GM23248 (cell line): ENCODE measurements around the gene UBQLNL. TPM values are rescaled to one million over a fixed set of nuclear protein-coding genes. Genes with fewer than 3 reads are reported as not detected.
A peak's percentile ranks its signal among the peaks of the same experiment; 100 is the strongest.

Experiments used
- DNase-seq: peaks from one replicate; pipeline ENCODE4 v3.0.0-alpha.2; 2015
- H2AFZ ChIP-seq: fragments of 200-600 bp; sonication (generic); 2 replicates; pipeline ENCODE4 v1.6.1; 2016; ENCODE audit warnings: antibody characterized with exemption
- H3F3A ChIP-seq: fragments of 200-600 bp; sonication (generic); 2 replicates; pipeline ENCODE4 v1.6.1; 2016; ENCODE audit warnings: mild to moderate bottlenecking, antibody characterized with exemption, mixed run types; ENCODE audit not compliant: insufficient read depth
- H3K27ac ChIP-seq: fragments of 200-600 bp; sonication (generic); 2 replicates; pipeline ENCODE4 v1.5.1; 2016; ENCODE audit warnings: mild to moderate bottlenecking
- H3K27me3 ChIP-seq: fragments of 200-600 bp; sonication (generic); replicated peaks from 2 replicates; pipeline ENCODE4 v1.6.1; 2016; ENCODE audit warnings: mild to moderate bottlenecking; ENCODE audit not compliant: insufficient read depth
- H3K36me3 ChIP-seq: fragments of 200-600 bp; sonication (generic); 2 replicates; pipeline ENCODE4 v1.6.1; 2016; ENCODE audit warnings: low read depth, mild to moderate bottlenecking
- H3K4me1 ChIP-seq: fragments of 200-600 bp; sonication (generic); 2 replicates; pipeline ENCODE4 v1.6.1; 2016; ENCODE audit warnings: mild to moderate bottlenecking; ENCODE audit not compliant: insufficient read depth
- H3K4me2 ChIP-seq: fragments of 200-600 bp; sonication (generic); one replicate; pipeline ENCODE4 v1.6.1; 2016; ENCODE audit warnings: mild to moderate bottlenecking; ENCODE audit not compliant: unreplicated experiment
- H3K4me3 ChIP-seq: fragments of 200-600 bp; sonication (generic); 2 replicates; pipeline ENCODE4 v1.5.1; 2016; ENCODE audit warnings: mild to moderate bottlenecking
- H3K79me2 ChIP-seq: fragments of 200-600 bp; sonication (generic); 2 replicates; pipeline ENCODE4 v1.6.1; 2016; ENCODE audit warnings: mild to moderate bottlenecking; ENCODE audit not compliant: insufficient read depth
- H3K9ac ChIP-seq: fragments of 200-600 bp; sonication (generic); 2 replicates; pipeline ENCODE4 v1.6.1; 2016; ENCODE audit warnings: mild to moderate bottlenecking
- H3K9me2 ChIP-seq: fragments of 200-600 bp; sonication (generic); 2 replicates; pipeline ENCODE4 v1.6.1; 2016; ENCODE audit warnings: mixed run types, mild to moderate bottlenecking, moderate library complexity; ENCODE audit not compliant: insufficient read depth
- H3K9me3 ChIP-seq: fragments of 200-600 bp; sonication (generic); one replicate; pipeline ENCODE4 v1.6.1; 2017; ENCODE audit warnings: low read depth
- H4K20me1 ChIP-seq: fragments of 200-600 bp; sonication (generic); 2 replicates; pipeline ENCODE4 v1.6.0; 2016; ENCODE audit not compliant: insufficient read depth
- EZH2 ChIP-seq: fragments of 200-600 bp; sonication (generic); IDR thresholded peaks from 2 replicates; pipeline ENCODE4 v1.6.1; 2018; ENCODE audit warnings: antibody characterized with exemption, mild to moderate bottlenecking; ENCODE audit not compliant: insufficient read depth, poor library complexity, severe bottlenecking
- EZH2phosphoT487 ChIP-seq: fragments of 200-600 bp; sonication (generic); IDR thresholded peaks from 2 replicates; pipeline ENCODE4 v1.6.1; 2018; ENCODE audit warnings: antibody characterized with exemption, moderate library complexity, mild to moderate bottlenecking, low read depth; ENCODE audit not compliant: insufficient read depth
- WGBS, 2 experiments: methylation state at CpG; one replicate each; pipeline ENCODE4 v1.1.6; 2015 to 2017; ENCODE audit warnings: low lambda C conversion rate in 2 of 2, low coverage in 1 of 2; ENCODE audit errors: missing lambda C conversion rate in 2 of 2; 5-methylcytosine and 5-hydroxymethylcytosine counted together
- in situ Hi-C: fragments of 300-500 bp; cut with MboI; formaldehyde crosslinking; loops from 2 replicates; pipeline ENCODE4 v1.15.0; 2020
- polyA plus RNA-seq: library from polyadenylated mRNA; unstranded; fragments of >200 nt; fragmentation: Nextera tagmentation; extraction: Ambion mirVana; gene quantifications from 2 replicates; pipeline ENCODE4 v1.2.1, GENCODE V29; 2016
- total RNA-seq: library from RNA; depleted of rRNA; stranded (reverse); fragments of >200 nt; shearing (Covaris generic); gene quantifications from 2 replicates; pipeline ENCODE4 v1.2.3, GENCODE V29; 2014

UBQLNL gene
- total and polyA plus RNA-seq, 2 experiments from 2014 or later, result 0.20 to 0.32 TPM

DNA sequence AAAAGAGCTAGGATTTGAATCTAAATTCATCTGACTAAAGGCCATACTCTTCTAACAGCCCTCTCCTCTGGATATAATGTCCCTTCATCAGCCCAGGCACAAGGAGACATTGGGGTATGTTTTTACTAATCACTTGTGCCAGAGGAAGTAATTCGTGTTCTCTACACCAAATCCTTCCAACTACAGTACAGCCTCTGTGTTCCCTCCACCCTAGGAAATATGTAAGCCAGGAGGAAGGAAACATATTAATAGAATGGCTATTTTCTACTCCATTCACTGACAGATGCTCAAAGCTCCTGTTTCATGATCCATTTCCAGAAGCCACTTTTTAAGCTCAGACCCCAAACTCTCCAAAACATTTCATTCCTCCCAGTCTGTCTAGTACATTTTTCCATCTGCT is 12.0 kb upstream of the UBQLNL start:
- no peak overlapping the region for H3K4me2 ChIP-seq
- no peaks in the 10 kb centered on the region for H3F3A ChIP-seq
- H4K20me1 ChIP-seq, result no peaks in the 10 kb centered on the region
- H3K27ac ChIP-seq, result no peak overlapping the region
- H3K4me3 ChIP-seq, result no peak overlapping the region
- H2AFZ ChIP-seq, result no peak overlapping the region
- in situ Hi-C loops, result no loop called here
- no peaks in the 10 kb centered on the region for H3K9me2 ChIP-seq
- no peaks in the 10 kb centered on the region for H3K4me1 ChIP-seq
- H3K27me3 ChIP-seq, result no peaks in the 10 kb centered on the region
- H3K79me2 ChIP-seq, result no peaks in the 10 kb centered on the region
- no peak overlapping the region for H3K9ac ChIP-seq
- TF ChIP-seq EZH2, result no peak
- no peak for TF ChIP-seq EZH2phosphoT487
- no peak for DNase-seq
- 0 to 7% methylated on average over 1 of the region's 1 CpG for whole genome bisulfite sequencing, 2 experiments
- no peaks in the 10 kb centered on the region for H3K36me3 ChIP-seq
- H3K9me3 ChIP-seq, result no peaks in the 10 kb centered on the region

DNA sequence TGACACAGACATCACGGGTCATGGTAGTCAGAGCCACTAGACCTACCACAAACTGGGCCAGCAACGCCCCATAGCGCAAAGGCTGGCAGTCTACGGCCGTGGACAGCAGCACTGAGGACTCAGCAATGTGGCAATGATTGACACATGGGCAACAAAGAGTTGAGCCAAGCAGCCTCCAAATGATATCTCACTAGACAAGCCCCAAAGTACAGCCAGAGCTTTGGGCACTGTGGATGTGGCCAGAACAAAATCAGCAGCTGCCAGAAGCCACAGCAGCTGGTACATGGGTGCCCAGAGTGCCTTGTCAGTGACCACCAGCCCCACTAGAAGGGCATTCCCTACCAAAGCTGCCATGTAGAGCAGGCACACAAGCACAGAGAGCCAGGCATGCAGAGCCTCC is 11.2 kb upstream of the UBQLNL start:
- H3K27ac ChIP-seq, result no peak overlapping the region
- H3K4me3 ChIP-seq, result no peak overlapping the region
- TF ChIP-seq EZH2phosphoT487 (no peak), EZH2 (no peak)
- no peaks in the 10 kb centered on the region for H3K4me1 ChIP-seq
- no peaks in the 10 kb centered on the region for H3F3A ChIP-seq
- H3K36me3 ChIP-seq, result no peaks in the 10 kb centered on the region
- no peak overlapping the region for H2AFZ ChIP-seq
- no peaks in the 10 kb centered on the region for H3K79me2 ChIP-seq
- no peak overlapping the region for H3K9ac ChIP-seq
- H3K9me3 ChIP-seq, result no peaks in the 10 kb centered on the region
- 69 to 74% methylated on average over 5 of the region's 5 CpGs for WGBS, 2 experiments
- in situ Hi-C loops, result no loop called here
- no peak overlapping the region for H3K4me2 ChIP-seq
- H3K9me2 ChIP-seq, result no peaks in the 10 kb centered on the region
- H4K20me1 ChIP-seq, result no peaks in the 10 kb centered on the region
- DNase-seq, result no peak
- H3K27me3 ChIP-seq, result no peaks in the 10 kb centered on the region

DNA sequence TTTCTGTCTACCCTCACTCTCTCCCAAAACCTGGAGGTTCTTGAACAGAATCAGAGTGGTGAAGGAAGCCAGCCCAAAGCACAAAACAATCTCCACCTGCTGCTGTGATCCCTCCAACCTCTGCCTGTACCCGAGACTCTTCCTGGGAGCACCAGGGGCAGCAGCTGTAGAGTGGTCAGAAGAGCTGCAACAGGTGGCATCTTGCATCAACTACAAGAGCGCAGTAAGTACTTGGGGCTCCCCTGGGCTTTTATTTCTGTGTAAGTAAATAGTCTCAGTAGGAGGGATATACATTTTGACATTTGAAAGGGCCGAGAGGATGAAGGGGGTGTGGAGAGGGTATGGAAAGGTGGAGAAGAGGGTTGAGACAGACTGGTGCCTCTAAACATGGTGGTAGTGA is 8.3 kb upstream of the UBQLNL start:
- WGBS, 2 experiments, result 31 to 37% methylated on average over 3 of the region's 3 CpGs
- H3F3A ChIP-seq, result no peaks in the 10 kb centered on the region
- H3K4me1 ChIP-seq, result no peaks in the 10 kb centered on the region
- no peak for DNase-seq
- H2AFZ ChIP-seq, result no peak overlapping the region
- no peaks in the 10 kb centered on the region for H3K79me2 ChIP-seq
- H3K4me3 ChIP-seq, result no peak overlapping the region
- no peaks in the 10 kb centered on the region for H3K36me3 ChIP-seq
- in situ Hi-C loops, result no loop called here
- H3K27me3 ChIP-seq, result no peaks in the 10 kb centered on the region
- no peaks in the 10 kb centered on the region for H3K9me3 ChIP-seq
- H3K27ac ChIP-seq, result no peak overlapping the region
- H3K4me2 ChIP-seq, result no peak overlapping the region
- H3K9me2 ChIP-seq, result no peaks in the 10 kb centered on the region
- no peak overlapping the region for H3K9ac ChIP-seq
- TF ChIP-seq EZH2phosphoT487 (no peak), EZH2 (no peak)
- no peaks in the 10 kb centered on the region for H4K20me1 ChIP-seq

DNA sequence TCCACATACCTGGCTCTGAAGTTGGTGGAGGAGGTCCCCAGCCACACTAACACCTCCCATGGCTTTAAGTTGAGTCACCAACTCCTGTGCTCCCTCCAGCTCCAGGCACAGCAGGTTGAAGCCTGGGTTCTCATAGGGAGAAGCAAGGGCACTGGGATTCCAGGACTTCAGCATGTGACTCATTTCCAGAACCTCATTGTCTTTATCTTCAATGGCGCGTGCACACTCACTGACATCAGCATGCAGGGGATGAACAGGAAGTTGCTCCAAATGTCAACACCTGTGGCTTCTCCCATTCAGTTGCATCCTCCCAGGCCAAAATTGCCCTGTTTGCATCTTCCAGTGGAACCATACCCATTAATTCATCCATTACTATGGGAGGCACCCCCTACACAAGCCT is 5.8 kb upstream of the UBQLNL start:
- Histone ChIP-seq H3F3A (no peaks in the 10 kb centered on the region), H3K9me2 (no peaks in the 10 kb centered on the region), H3K4me1 (no peaks in the 10 kb centered on the region), H3K4me2 (no peak overlapping the region), H3K9ac (no peak overlapping the region), H4K20me1 (no peaks in the 10 kb centered on the region), H3K36me3 (no peaks in the 10 kb centered on the region), H3K4me3 (no peak overlapping the region), H3K27me3 (no peaks in the 10 kb centered on the region), H3K27ac (no peak overlapping the region), H3K9me3 (no peaks in the 10 kb centered on the region), H2AFZ (no peak overlapping the region), H3K79me2 (no peaks in the 10 kb centered on the region)
- in situ Hi-C loops, result no loop called here
- no peak for TF ChIP-seq EZH2
- TF ChIP-seq EZH2phosphoT487, result no peak
- no peak for DNase-seq
- 97 to 100% methylated on average over 2 of the region's 2 CpGs for WGBS, 2 experiments

DNA sequence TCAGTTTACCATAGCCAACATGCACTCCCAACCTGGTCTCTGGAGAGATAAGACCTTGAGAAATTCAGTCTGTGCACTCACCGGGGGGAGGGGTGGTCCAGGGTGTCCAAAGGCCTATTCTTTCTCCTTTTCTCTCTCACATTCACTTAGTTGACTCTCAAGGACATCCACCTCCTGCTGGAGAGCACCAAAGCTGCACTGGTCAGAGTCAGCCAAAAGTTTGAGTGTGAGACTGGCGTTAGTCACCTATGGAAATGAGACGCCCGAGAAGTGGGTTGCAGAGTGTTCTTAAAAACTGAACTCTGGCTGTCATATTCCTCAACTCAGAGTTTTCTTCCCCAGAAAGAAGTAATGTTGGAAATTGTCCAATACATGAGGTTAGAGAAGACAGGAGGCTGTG is 5.0 kb upstream of the UBQLNL start:
- Histone ChIP-seq H3K9ac (no peak overlapping the region), H3K9me3 (no peaks in the 10 kb centered on the region), H3K4me1 (no peaks in the 10 kb centered on the region), H3F3A (no peaks in the 10 kb centered on the region), H3K4me3 (no peak overlapping the region), H3K9me2 (no peaks in the 10 kb centered on the region), H3K79me2 (no peaks in the 10 kb centered on the region), H3K4me2 (no peak overlapping the region), H3K27me3 (no peaks in the 10 kb centered on the region), H2AFZ (no peak overlapping the region), H3K36me3 (no peaks in the 10 kb centered on the region), H3K27ac (no peak overlapping the region), H4K20me1 (no peaks in the 10 kb centered on the region)
- peak; percentile 17 for DNase-seq
- no peak for TF ChIP-seq EZH2phosphoT487
- no peak for TF ChIP-seq EZH2
- WGBS, 2 experiments, result 80 to 89% methylated on average over 4 of the region's 4 CpGs
- in situ Hi-C loops, result no loop called here
